ENCODE measurements around the gene TAF11L13.

Gene TAF11L13

GRCh38 chr5:17680737-17681136 lies 48.8 kb downstream of the TAF11L13 start:
- no peak for DNase-seq

Data from GOT3 (cell line).